ENCODE measurements around the gene ZNF281. TPM values are rescaled to one million over a fixed set of nuclear protein-coding genes. Genes with fewer than 3 reads are reported as not detected.

Gene ZNF281
- total RNA-seq, 1 experiment from 2014 or later, result 26.5 TPM

GRCh38 chr1:200454425-200454824 is 44.6 kb upstream of the ZNF281 start:
- DNase-seq, result no peak
- no peak for TF ChIP-seq CTCF (IDR thresholded peaks at IDR 0.05; ENCODE audit: unreplicated experiment)
- no peaks in the 10 kb centered on the region for H3K4me1 Mint-ChIP-seq (ENCODE audit: low read depth, unreplicated experiment)
- BruUV-seq (replicated peaks), result no TSS peak
- H3K27ac Mint-ChIP-seq (ENCODE audit: unreplicated experiment), result no peak overlapping the region
- H3K27me3 Mint-ChIP-seq (ENCODE audit: unreplicated experiment), result no peaks in the 10 kb centered on the region
- no peaks in the 10 kb centered on the region for H3K9me3 Mint-ChIP-seq (ENCODE audit: low read depth, unreplicated experiment)
- H3K4me3 Mint-ChIP-seq (ENCODE audit: low read depth, unreplicated experiment), result no peak overlapping the region
- intact Hi-C loops (cut with micrococcal nuclease; ENCODE audit: unreplicated experiment), result no loop called here
- CTCF ChIA-PET, result no interaction called here
- no peaks in the 10 kb centered on the region for H3K36me3 Mint-ChIP-seq (ENCODE audit: insufficient read depth, unreplicated experiment)

GRCh38 chr1:200453553-200453905 is 43.7 kb upstream of the ZNF281 start:
- no peak for TF ChIP-seq CTCF (IDR thresholded peaks at IDR 0.05; ENCODE audit: unreplicated experiment)
- Mint-ChIP-seq H3K4me3 (ENCODE audit: low read depth, unreplicated experiment) (no peak overlapping the region), H3K27ac (ENCODE audit: unreplicated experiment) (no peak overlapping the region), H3K27me3 (ENCODE audit: unreplicated experiment) (no peaks in the 10 kb centered on the region), H3K36me3 (ENCODE audit: insufficient read depth, unreplicated experiment) (no peaks in the 10 kb centered on the region), H3K4me1 (ENCODE audit: low read depth, unreplicated experiment) (no peaks in the 10 kb centered on the region), H3K9me3 (ENCODE audit: low read depth, unreplicated experiment) (no peaks in the 10 kb centered on the region)
- DNase-seq, result no peak
- CTCF ChIA-PET, result no interaction called here
- intact Hi-C loops (cut with micrococcal nuclease; ENCODE audit: unreplicated experiment), result no loop called here
- BruUV-seq (replicated peaks), result no TSS peak

GRCh38 chr1:200452850-200453552 is 43.2 kb upstream of the ZNF281 start:
- intact Hi-C loops (cut with micrococcal nuclease; ENCODE audit: unreplicated experiment), result no loop called here
- CTCF ChIA-PET, result no interaction called here

GRCh38 chr1:200448034-200448762 is 38.4 kb upstream of the ZNF281 start:
- no peak overlapping the region for H3K4me3 Mint-ChIP-seq (ENCODE audit: low read depth, unreplicated experiment)
- intact Hi-C loops (cut with micrococcal nuclease; ENCODE audit: unreplicated experiment), result no loop called here
- no peaks in the 10 kb centered on the region for H3K27me3 Mint-ChIP-seq (ENCODE audit: unreplicated experiment)
- no peaks in the 10 kb centered on the region for H3K36me3 Mint-ChIP-seq (ENCODE audit: insufficient read depth, unreplicated experiment)
- H3K9me3 Mint-ChIP-seq (ENCODE audit: low read depth, unreplicated experiment), result no peaks in the 10 kb centered on the region
- DNase-seq, result no peak
- CTCF ChIA-PET, result no interaction called here
- BruUV-seq (replicated peaks), result no TSS peak
- H3K4me1 Mint-ChIP-seq (ENCODE audit: low read depth, unreplicated experiment), result no peaks in the 10 kb centered on the region
- TF ChIP-seq CTCF (IDR thresholded peaks at IDR 0.05; ENCODE audit: unreplicated experiment), result no peak
- no peak overlapping the region for H3K27ac Mint-ChIP-seq (ENCODE audit: unreplicated experiment)

More at GRCh38 chr1:200452850-200453552, 43.2 kb upstream of the ZNF281 start:
- no peak for DNase-seq
- Mint-ChIP-seq H3K27me3 (ENCODE audit: unreplicated experiment) (no peaks in the 10 kb centered on the region), H3K9me3 (ENCODE audit: low read depth, unreplicated experiment) (no peaks in the 10 kb centered on the region), H3K36me3 (ENCODE audit: insufficient read depth, unreplicated experiment) (no peaks in the 10 kb centered on the region), H3K4me1 (ENCODE audit: low read depth, unreplicated experiment) (no peaks in the 10 kb centered on the region), H3K4me3 (ENCODE audit: low read depth, unreplicated experiment) (no peak overlapping the region), H3K27ac (ENCODE audit: unreplicated experiment) (no peak overlapping the region)
- no peak for TF ChIP-seq CTCF (IDR thresholded peaks at IDR 0.05; ENCODE audit: unreplicated experiment)
- BruUV-seq (replicated peaks), result no TSS peak
